HEK293T (cell line): Measurements from ENCODE around the gene SGPL1.

Experiments
- ARNT ChIP-seq: fragments of 450-650 bp; IDR thresholded peaks from 2 replicates; pipeline ENCODE4 v1.6.1; 2017; ENCODE audit warnings: mild to moderate bottlenecking
- ELF4 ChIP-seq: fragments of 450-650 bp; IDR thresholded peaks from 2 replicates; pipeline ENCODE4 v1.6.1; 2017; ENCODE audit warnings: antibody characterized with exemption
- FOXK2 ChIP-seq: fragments of 450-650 bp; IDR thresholded peaks from 2 replicates; pipeline ENCODE4 v1.6.1; 2016; ENCODE audit warnings: mild to moderate bottlenecking

GRCh38 chr10:70837660-70838059, 21.9 kb downstream of the SGPL1 start:
- no peak for TF ChIP-seq FOXK2
- no peak for TF ChIP-seq ARNT
- TF ChIP-seq ELF4: no peak
